Measurements from ENCODE around the gene FUT1.
"Not testable (repeated sequence)": the region's sequence is repeated elsewhere in the genome, so short reads cannot be mapped to it uniquely, and the experiment has no call there.

The FUT1 gene

GRCh38 chr19:48752496-48753365 is at the start of gene FUT1:
Gene FUT1, minus strand, starts transcription at chr19:48752641. Its CDS starts 1,360 bp downstream, at chr19:48751281.
- DNase-seq (ENCODE audit: low read depth in 2 of 2), result no peak

- no peak for DNase-seq (ENCODE audit: low read depth in 2 of 2)
These were observed 47.2 kb upstream of the FUT1 start for GRCh38 chr19:48799358-48800300.

GRCh38 chr19:48798937-48799336 is 46.5 kb upstream of the FUT1 start:
- no peak for DNase-seq (ENCODE audit: low read depth in 2 of 2)

GRCh38 chr19:48797103-48797502 is 44.7 kb upstream of the FUT1 start:
- DNase-seq (ENCODE audit: low read depth in 2 of 2), result no peak

GRCh38 chr19:48796298-48797083 is 44.0 kb upstream of the FUT1 start:
- no peak for DNase-seq (ENCODE audit: low read depth in 2 of 2)

GRCh38 chr19:48795685-48796070 is 43.2 kb upstream of the FUT1 start:
- DNase-seq (ENCODE audit: low read depth in 2 of 2), result no peak

GRCh38 chr19:48795055-48795684 is 42.7 kb upstream of the FUT1 start:
- peak; percentile 74 to 79 for DNase-seq (ENCODE audit: low read depth in 2 of 2)

- no peak for DNase-seq (ENCODE audit: low read depth in 2 of 2)
These were observed 41.9 kb upstream of the FUT1 start for GRCh38 chr19:48794291-48794690.

- no peak for DNase-seq (ENCODE audit: low read depth in 2 of 2)
These were observed 40.8 kb upstream of the FUT1 start for GRCh38 chr19:48793271-48793670.

GRCh38 chr19:48787331-48787730 is 34.9 kb upstream of the FUT1 start:
- not testable (repeated sequence) for DNase-seq (ENCODE audit: low read depth in 2 of 2)

GRCh38 chr19:48786422-48786821 is 34.0 kb upstream of the FUT1 start:
- DNase-seq (ENCODE audit: low read depth in 2 of 2), result not testable (repeated sequence)

- no peak for DNase-seq (ENCODE audit: low read depth in 2 of 2)
These were observed 32.1 kb upstream of the FUT1 start for GRCh38 chr19:48784527-48784926.

GRCh38 chr19:48780631-48781391 is 28.4 kb upstream of the FUT1 start:
- no peak for DNase-seq (ENCODE audit: low read depth in 2 of 2)

- DNase-seq (ENCODE audit: low read depth in 2 of 2), result no peak
These were observed 27.2 kb upstream of the FUT1 start for GRCh38 chr19:48779636-48780035.

GRCh38 chr19:48777720-48778119 is 25.3 kb upstream of the FUT1 start:
- no peak for DNase-seq (ENCODE audit: low read depth in 2 of 2)

- no peak for DNase-seq (ENCODE audit: low read depth in 2 of 2)
These were observed 24.7 kb upstream of the FUT1 start for GRCh38 chr19:48777139-48777538.

- DNase-seq (ENCODE audit: low read depth in 2 of 2), result no peak
These were observed 20.1 kb upstream of the FUT1 start for GRCh38 chr19:48772503-48772953.

- DNase-seq (ENCODE audit: low read depth in 2 of 2), result no peak
These were observed 18.5 kb upstream of the FUT1 start for GRCh38 chr19:48770734-48771472.

- no peak for DNase-seq (ENCODE audit: low read depth in 2 of 2)
These were observed 17.8 kb upstream of the FUT1 start for GRCh38 chr19:48770266-48770665.
